Measurements from ENCODE around the gene AVEN. TPM values are rescaled to one million over a fixed set of nuclear protein-coding genes. Genes with fewer than 3 reads are reported as not detected.

AVEN gene
- polyA plus RNA-seq, 2 of the 4 experiments (the other 2 are of a cell fraction), result 23.8 to 27.2 TPM

- Histone ChIP-seq H3K4me1 (no peaks in the 10 kb centered on the region), H3K4me2 (no peak overlapping the region), H3K9me3 (no peaks in the 10 kb centered on the region), H3K4me3 (no peak overlapping the region), H3K27ac (no peak overlapping the region)
- 84% methylated on average over 2 of the region's 2 CpGs for WGBS (ENCODE audit: missing lambda C conversion rate)
- ChIA-PET CTCF (interaction anchor here (1.0 to 3.7 kb wide), 3 partner anchors 8 to 236 kb away, joined by 3 to 27 read pairs (median 4); no protein-coding TSS in a partner anchor), POLR2A (no interaction called here)
- DNase-seq (ENCODE audit: low read depth in 1 of 2, low spot score in 1 of 2), result no peak
- FAIRE-seq, result peak; percentile 87
- TF ChIP-seq HOXA7 (CRISPR knock-in tag; IDR thresholded peaks at IDR 0.05), result no peak
- ATAC-seq, result no peak
Measured at GRCh38 chr15:33971811-33972210, 67.2 kb downstream of the AVEN start.

- H3K27ac ChIP-seq, result no peak overlapping the region
- peak; percentile 70 for FAIRE-seq
- no peak overlapping the region for H3K4me2 ChIP-seq
- CTCF ChIA-PET, result interaction anchor here (0.5 to 3.6 kb wide), 5 partner anchors 10 to 725 kb away, joined by 3 to 24 read pairs (median 5); no protein-coding TSS in a partner anchor
- H3K4me1 ChIP-seq, result no peaks in the 10 kb centered on the region
- no peak overlapping the region for H3K4me3 ChIP-seq
- ATAC-seq, result no peak
- no peak for TF ChIP-seq RCOR1 (IDR thresholded peaks at IDR 0.05; ENCODE audit: low read depth, low read length)
- TF ChIP-seq HMGXB4 (CRISPR knock-in tag; IDR thresholded peaks at IDR 0.05; ENCODE audit: borderline replicate concordance), result no peak
- no peak for TF ChIP-seq RFX5 (IDR thresholded peaks at IDR 0.05)
- TF ChIP-seq, protein P1, sequence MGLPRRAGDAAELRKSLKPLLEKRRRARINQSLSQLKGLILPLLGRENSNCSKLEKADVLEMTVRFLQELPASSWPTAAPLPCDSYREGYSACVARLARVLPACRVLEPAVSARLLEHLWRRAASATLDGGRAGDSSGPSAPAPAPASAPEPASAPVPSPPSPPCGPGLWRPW (IDR thresholded peaks at IDR 0.05), result no peak
- TF ChIP-seq RARB (CRISPR knock-in tag; IDR thresholded peaks at IDR 0.05), result no peak
- TF ChIP-seq MYC (IDR thresholded peaks at IDR 0.05; ENCODE audit: borderline replicate concordance, low read length), result no peak
- no peak for TF ChIP-seq HOXB5 (CRISPR knock-in tag; IDR thresholded peaks at IDR 0.05)
- no peak for TF ChIP-seq ZNF302 (CRISPR knock-in tag; IDR thresholded peaks at IDR 0.05)
- DNase-seq (ENCODE audit: low read depth in 1 of 2, low spot score in 1 of 2), result no peak
- WGBS (ENCODE audit: missing lambda C conversion rate), result 71% methylated on average over 3 of the region's 3 CpGs
- POLR2A ChIA-PET, result interaction anchor here (0.6 kb wide), 1 partner anchor 9 kb away, joined by 3 read pairs; no protein-coding TSS in a partner anchor
- H3K9me3 ChIP-seq, result no peaks in the 10 kb centered on the region
Measured at GRCh38 chr15:33968821-33969220, 70.2 kb downstream of the AVEN start.

GRCh38 chr15:33968224-33968623 is 70.8 kb downstream of the AVEN start, which contains the start of gene CHRM5:
CHRM5 (plus strand) TSS chr15:33968497; CDS start chr15:34062718, 94,221 bp downstream.
- POLR2A ChIA-PET, result interaction anchor here (0.8 kb wide), 1 partner anchor 127 kb away, joined by 3 read pairs; no protein-coding TSS in a partner anchor
- H3K27ac ChIP-seq, result no peak within 1 kb of the TSS
- no peaks in the 10 kb centered on the region for H3K9me3 ChIP-seq
- H3K4me1 ChIP-seq, result no peaks in the 10 kb centered on the region
- no peak for DNase-seq (ENCODE audit: low read depth in 1 of 2, low spot score in 1 of 2)
- no peak for ATAC-seq
- no peak for FAIRE-seq
- WGBS (ENCODE audit: missing lambda C conversion rate), result 77% methylated on average over 6 of the region's 6 CpGs
- H3K4me3 ChIP-seq, result no peak within 1 kb of the TSS
- TF ChIP-seq USF2 (IDR thresholded peaks at IDR 0.05), result no peak
- no peak for TF ChIP-seq ZFP36 (IDR thresholded peaks at IDR 0.05; ENCODE audit: borderline replicate concordance, partially characterized antibody)
- no peak for TF ChIP-seq JUN (IDR thresholded peaks at IDR 0.05)
- no peak for TF ChIP-seq HOXB5 (CRISPR knock-in tag; IDR thresholded peaks at IDR 0.05)
- TF ChIP-seq, protein P2, sequence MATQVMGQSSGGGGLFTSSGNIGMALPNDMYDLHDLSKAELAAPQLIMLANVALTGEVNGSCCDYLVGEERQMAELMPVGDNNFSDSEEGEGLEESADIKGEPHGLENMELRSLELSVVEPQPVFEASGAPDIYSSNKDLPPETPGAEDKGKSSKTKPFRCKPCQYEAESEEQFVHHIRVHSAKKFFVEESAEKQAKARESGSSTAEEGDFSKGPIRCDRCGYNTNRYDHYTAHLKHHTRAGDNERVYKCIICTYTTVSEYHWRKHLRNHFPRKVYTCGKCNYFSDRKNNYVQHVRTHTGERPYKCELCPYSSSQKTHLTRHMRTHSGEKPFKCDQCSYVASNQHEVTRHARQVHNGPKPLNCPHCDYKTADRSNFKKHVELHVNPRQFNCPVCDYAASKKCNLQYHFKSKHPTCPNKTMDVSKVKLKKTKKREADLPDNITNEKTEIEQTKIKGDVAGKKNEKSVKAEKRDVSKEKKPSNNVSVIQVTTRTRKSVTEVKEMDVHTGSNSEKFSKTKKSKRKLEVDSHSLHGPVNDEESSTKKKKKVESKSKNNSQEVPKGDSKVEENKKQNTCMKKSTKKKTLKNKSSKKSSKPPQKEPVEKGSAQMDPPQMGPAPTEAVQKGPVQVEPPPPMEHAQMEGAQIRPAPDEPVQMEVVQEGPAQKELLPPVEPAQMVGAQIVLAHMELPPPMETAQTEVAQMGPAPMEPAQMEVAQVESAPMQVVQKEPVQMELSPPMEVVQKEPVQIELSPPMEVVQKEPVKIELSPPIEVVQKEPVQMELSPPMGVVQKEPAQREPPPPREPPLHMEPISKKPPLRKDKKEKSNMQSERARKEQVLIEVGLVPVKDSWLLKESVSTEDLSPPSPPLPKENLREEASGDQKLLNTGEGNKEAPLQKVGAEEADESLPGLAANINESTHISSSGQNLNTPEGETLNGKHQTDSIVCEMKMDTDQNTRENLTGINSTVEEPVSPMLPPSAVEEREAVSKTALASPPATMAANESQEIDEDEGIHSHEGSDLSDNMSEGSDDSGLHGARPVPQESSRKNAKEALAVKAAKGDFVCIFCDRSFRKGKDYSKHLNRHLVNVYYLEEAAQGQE (IDR thresholded peaks at IDR 0.05), result no peak
- TF ChIP-seq SREBF2 (IDR thresholded peaks at IDR 0.05), result no peak
- TF ChIP-seq MAFK (IDR thresholded peaks at IDR 0.05; ENCODE audit: partially characterized antibody), result no peak
- no peak for TF ChIP-seq BCL3 (IDR thresholded peaks at IDR 0.05)
- no peak for TF ChIP-seq TFCP2L1 (CRISPR knock-in tag; IDR thresholded peaks at IDR 0.05)
- no peak for TF ChIP-seq EHF (CRISPR knock-in tag; IDR thresholded peaks at IDR 0.05)
- CTCF ChIA-PET, result interaction anchor here (0.6 to 3.6 kb wide), 5 partner anchors 10 to 233 kb away, joined by 3 to 24 read pairs (median 5); no protein-coding TSS in a partner anchor
- no peak within 1 kb of the TSS for H3K4me2 ChIP-seq

Data from A549 (cell line).